Dedifferentiated amniotic fluid mesenchymal stem cell (primary cell): Measurements from ENCODE around the gene HSD17B8.
"Not testable (repeated sequence)": the region's sequence is repeated elsewhere in the genome, so short reads cannot be mapped to it uniquely, and the experiment has no call there.

Experiments used
- DNase-seq: peaks from one replicate; pipeline ENCODE4 v3.0.0-alpha.2; 2016; ENCODE audit errors: extremely low spot score

HSD17B8 gene

DNA sequence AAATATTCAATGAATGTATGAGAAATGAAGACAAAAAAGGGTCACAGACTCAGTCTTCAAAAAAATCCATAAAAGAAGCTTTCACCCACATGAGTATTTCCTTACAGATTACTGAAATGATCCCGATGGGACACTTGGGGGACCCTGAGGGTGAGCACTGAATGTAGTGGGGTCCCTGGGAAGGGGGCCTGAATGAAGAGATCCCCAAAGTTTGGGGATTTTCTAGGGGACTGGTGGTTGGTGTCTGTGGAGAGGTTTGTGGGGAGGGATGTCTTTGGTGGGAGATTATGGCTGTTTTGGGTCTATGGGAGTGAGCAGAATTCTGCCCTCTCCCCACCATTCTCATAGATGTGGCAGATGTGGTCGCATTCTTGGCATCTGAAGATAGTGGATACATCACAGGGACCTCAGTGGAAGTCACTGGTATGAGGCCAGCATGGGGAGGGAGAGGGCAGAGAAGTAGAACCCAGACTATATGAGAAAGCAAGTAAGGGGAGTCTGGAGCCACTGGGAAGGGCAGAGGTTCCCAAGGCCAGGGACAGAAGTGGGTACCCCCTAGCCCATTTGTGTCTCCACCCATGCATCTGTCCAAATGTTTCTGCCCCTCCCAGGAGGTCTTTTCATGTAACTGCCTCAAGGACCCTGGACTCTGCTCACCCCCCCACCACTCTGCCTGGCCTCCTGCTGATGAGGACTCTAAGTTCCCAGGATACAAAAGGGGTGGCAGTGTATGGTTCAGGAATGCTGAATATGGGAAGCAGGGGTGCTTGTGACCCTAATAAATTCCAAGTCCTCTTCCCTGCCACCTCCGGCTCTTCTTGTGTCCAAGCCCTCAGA, 1.8 kb downstream of the HSD17B8 start:
- no peak for DNase-seq

DNA sequence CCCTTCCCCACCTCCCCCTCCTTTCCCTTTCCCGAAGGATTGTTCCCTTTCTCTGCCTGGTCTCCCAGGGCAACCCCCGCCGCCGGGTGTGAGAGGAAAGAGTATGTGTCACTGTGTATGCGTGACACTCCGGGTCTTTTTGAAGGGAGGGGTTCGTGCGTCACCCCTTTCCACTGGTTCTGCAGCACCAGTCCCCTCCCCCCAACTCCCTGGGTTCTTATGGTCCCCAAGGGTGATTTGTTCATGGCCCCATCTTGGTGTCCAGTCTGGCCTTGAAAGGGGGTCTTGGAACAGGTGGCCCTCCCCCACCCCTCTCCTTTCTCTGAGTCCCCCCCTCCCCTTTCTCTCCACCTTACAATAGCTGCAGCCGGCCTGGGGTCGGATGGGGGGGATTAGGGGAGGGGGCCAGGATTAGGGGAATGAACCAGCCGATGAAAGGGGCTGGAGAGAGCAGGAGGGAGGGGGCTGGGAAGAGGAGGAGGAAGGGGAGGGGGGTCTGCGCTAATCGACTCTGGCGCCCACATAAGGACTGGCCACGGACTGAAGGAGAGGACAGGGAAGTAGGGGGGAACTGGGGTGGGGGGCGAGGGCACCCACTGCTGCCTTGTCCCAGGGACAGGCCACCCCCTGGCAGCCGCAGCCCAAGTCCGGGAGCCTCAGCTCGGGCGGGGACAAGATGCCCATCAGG, 2.6 kb downstream of the HSD17B8 start:
- no peak for DNase-seq

DNA sequence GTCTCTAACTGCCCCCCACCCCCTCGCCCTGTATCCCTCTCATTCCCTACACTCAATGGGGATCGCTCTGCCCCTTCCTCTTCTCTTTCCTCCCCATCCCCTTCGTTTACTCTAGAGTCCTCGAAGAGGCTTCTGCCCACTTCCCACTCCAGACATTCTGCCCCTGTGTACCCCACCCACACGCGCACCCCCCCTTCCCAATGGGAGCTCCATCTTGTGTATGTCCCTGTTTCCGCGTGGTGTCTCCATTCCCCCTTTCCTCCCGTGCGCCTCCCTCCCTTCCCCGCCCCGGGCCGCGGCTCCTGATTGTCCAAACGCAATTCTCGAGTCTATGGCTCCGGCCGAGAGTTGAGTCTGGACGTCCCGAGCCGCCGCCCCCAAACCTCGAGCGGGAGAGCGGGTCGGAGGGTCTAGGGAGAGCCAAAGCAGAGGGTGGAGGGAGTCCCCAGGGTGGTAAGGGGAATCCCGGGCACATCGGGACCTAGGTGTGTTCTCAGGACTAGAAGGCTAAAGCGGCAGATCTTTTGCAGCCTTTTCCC, 3.2 kb downstream of the HSD17B8 start:
- DNase-seq, result peak; percentile 66

DNA sequence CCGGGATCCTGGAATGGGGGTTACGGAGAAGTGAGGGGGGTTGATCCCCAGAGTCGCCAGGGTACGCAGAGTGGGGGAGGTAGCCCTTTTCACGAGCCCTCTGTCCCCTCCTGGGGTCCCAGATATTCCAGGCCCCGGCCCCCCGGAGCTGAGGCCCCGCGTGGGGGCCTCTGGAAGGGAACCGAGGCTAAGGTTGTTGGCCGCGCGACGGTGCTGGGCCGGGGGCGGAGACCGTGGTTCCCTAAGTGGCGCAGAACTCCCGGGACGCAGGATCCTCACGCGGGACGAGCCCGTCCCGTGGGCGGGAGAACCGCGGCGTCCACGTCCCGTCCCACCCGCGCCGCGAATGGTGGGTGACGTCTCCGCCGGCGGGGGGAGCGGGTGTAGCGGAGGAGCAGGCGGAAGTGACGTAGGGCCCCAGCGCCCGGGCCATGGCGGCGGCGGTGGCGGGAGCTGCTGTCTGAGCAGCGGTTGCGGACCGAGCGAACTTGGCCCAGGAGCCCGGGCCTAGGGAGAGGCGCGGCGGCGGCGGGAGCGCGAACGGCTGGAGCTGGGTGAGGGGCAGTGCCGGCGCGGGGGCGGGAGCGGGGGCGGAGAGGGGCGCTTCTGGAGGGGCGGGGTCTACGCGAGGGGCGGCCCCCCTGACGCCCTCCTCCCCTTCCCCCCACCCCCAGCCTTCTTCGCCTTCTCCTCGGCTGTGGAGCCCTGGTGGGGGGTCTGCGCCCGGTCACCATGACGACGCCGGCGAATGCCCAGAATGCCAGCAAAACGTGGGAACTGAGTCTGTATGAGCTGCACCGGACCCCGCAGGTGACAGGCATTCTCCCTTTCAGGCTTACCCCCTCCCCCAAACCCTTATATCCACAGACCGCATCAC, 3.9 kb downstream of the HSD17B8 start, which contains the start of gene RING1:
RING1 (plus strand) TSS at position 410 of the 877 bp plus-strand sequence; CDS start at position 733, 323 bp downstream.
- peak; percentile 73 for DNase-seq

DNA sequence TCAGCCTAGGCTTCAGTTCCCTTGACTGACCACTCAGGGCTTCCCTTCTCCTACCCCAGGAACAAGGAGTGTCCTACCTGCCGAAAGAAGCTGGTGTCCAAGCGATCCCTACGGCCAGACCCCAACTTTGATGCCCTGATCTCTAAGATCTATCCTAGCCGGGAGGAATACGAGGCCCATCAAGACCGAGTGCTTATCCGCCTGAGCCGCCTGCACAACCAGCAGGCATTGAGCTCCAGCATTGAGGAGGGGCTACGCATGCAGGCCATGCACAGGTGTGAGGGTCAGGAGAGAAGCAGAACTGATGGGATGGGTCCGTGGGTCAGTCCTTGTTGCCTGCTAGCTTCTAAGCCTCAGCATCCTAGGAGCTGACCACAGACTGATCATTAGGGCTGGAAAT, 5.4 kb downstream of the HSD17B8 start:
- DNase-seq, result no peak

DNA sequence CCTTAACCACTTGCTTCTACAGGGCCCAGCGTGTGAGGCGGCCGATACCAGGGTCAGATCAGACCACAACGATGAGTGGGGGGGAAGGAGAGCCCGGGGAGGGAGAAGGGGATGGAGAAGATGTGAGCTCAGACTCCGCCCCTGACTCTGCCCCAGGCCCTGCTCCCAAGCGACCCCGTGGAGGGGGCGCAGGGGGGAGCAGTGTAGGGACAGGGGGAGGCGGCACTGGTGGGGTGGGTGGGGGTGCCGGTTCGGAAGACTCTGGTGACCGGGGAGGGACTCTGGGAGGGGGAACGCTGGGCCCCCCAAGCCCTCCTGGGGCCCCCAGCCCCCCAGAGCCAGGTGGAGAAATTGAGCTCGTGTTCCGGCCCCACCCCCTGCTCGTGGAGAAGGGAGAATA, 6.7 kb downstream of the HSD17B8 start:
- no peak for DNase-seq

DNA sequence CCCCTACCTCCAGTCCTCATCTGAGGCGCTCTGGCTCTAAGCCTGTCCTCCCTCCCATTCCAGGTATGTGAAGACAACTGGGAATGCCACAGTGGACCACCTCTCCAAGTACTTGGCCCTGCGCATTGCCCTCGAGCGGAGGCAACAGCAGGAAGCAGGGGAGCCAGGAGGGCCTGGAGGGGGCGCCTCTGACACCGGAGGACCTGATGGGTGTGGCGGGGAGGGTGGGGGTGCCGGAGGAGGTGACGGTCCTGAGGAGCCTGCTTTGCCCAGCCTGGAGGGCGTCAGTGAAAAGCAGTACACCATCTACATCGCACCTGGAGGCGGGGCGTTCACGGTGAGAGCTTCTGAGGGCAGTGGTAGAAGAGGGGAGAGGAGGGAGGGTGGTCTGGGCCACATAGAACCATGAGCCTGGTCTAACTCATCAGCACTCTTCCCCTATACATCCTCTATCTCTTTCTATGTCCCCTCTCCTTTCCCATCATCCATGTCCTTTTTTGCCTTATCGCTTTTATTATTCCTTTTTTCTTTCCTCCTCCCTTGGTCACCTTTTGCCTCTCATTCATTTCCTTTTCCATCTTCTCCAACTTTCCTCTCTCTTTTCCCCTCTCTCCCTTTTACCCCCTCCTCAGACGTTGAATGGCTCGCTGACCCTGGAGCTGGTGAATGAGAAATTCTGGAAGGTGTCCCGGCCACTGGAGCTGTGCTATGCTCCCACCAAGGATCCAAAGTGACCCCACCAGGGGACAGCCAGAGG, 7.4 kb downstream of the HSD17B8 start:
- DNase-seq, result no peak

DNA sequence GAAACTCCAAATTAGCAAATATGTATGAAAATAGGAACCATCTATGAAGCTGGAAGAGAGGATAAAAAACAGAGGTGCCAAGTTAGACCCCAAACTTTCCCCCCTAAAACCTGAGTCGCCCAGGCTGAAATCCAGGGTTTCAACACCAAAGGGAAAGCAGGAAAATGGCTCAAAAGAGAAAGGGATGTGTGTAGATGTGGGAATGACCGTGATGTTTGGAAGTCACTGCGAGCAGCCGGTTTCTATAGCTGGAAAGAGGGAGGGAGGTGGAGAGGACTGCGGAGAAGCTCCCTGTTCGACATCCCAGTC, 8.4 kb downstream of the HSD17B8 start:
- no peak for DNase-seq

DNA sequence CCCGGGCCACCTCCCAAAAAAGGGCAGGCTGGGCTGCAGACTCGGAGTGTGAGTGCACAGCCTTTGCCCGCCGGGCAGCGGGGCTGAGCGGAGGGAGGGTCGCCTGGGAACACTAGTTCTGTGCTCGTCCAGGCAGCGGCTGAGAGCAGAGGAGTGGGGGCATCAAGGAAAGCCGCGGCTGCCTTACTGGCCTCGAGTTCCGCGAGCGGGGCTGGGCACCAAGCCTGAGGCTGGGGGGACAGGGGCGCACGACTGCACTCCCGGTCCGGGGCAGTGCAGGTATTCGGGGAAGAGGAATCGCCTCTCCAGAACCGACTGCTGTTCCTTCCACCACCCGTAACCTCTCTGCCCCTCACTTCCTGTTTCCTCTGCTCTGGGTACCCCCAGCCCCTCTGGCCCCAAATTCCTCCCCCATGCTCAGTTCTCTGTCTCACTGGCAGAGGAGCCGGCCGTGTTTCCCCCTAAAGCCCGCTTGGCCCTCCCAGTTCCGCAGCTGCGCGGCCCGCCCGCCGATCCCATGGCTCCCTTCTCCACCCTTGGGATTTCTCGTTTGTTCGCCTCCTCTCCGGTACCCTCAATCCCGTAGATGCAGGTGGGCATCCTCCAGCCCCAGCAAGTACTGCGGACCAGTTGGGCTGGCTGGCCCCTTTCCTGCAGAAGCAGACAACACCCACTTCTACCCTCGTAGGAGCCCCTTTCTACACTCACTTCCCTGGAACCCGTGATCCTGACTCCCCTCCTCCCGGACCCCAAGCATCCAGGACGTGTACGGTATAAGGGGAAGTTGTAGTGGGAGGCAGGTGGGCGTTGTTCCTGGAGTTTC, 8.9 kb downstream of the HSD17B8 start:
- no peak for DNase-seq

DNA sequence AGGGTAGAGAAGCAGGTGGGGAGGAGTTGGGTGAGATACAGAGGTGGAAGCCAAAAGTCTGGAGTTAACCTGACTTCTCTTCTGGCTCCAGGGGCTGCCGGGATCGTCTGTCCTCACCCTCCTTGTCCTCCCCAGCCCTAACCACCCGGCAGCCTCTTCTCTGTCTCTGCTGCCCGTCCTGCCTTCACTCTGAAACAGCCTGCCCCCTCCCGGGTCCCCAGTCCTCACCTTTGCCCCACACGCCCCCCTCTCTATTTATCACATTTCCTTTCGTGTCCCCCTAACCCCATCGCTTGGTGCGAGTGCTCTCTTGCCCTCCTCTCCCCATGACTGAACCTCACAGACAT, 9.5 kb downstream of the HSD17B8 start:
- DNase-seq, result no peak

DNA sequence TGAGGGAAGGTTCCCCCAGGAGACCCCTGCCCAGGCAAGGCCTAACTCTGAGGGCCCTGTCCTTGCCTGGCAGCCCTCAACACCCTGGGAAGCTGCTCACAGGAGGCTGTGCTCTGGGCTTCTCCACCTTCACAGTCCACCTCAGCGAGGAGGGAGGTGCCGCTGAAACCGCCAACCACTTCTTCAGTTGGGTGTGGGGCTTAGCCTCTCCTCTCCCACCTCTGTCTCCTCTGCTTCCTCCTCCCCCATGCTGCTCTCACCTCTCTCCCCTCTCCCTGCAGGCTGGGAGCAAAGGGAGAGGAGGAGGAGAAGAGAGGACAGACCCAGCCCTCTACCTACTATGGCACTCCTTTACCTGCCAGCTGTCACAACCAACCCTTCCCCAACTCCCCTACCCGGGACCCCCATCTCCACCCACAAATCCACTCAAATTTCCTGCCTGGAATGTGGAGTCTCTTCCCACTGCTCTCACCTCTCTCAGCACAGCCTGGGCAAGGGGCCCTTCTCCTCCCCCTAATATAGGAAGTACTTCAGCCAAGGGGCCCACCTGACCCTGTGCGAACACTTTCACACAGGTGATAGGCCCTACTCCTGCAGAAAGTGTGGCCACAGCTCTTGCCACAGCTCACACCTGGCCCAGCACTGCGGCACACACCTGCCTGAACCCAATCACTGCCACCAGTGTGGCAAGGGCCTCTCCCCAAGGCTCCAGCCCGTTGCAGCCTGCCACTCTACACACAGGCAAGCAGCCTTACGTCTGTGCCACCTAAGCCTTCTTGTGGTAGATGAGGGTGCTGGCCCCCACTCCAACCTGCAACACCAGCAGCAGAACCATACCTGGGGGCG, 11.0 kb downstream of the HSD17B8 start:
- no peak for DNase-seq

DNA sequence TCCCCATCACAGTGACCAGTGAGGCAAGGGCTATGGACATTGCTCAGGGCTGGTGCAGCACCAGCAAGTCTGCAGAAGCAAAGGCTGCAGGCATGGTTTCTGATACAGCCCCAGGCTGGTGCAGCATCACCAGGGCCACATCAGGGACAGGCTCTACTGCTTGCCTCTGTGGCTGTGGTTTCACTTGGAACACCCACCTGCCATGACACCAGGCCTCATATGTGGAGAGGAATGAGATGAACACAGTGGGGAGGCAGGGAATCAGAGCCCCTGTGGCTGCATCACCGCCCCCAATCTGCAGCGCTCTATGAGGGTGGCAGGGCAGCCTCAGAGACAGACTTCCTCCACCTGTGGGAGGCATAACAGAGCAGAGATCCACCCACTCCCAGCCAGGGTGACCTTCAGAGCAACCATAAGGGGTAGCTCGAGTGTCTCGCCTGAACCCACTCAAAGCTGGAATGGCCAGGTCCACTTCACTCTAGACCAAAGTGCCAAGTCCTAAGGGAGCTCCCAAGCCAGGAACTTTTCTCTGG, 11.7 kb downstream of the HSD17B8 start:
- no peak for DNase-seq

DNA sequence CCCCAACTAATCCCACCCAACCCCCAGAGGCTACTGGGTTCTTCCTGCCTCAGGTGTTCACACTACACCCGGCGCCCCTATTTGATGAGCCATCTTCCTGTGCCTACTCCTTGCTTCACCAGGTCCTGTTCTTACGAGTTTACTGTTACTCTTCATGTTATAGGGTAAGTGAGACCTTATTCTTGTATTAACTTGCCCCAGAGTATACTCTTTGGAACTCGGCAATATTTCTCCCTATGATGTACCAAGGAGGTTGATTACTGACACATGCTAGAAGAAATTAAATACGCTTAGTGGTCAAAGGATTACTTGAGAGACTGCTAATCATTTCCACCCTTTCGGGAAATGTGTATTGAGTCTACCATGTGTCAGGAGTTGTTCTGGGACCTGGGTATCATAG, 12.8 kb downstream of the HSD17B8 start:
- no peak for DNase-seq

DNA sequence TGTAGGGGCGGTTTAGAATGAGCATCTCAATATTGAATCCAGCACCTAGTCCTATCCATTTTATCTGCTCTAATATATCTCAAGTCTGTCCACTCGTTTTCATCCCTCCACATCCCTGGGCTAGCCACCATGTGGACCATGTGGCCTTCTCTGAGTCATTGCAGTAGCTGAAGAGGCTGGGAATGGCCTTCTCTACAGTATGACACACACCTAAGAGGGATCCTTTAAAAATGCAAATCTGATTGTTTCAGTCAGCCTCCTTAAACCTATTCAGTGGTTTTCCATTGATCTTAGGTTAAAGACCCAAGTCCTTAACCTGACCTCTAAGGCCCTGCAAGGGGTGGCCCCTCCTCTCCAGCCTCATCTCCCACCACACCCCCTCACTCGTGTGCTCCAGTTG, 13.2 kb downstream of the HSD17B8 start:
- DNase-seq, result no peak

DNA sequence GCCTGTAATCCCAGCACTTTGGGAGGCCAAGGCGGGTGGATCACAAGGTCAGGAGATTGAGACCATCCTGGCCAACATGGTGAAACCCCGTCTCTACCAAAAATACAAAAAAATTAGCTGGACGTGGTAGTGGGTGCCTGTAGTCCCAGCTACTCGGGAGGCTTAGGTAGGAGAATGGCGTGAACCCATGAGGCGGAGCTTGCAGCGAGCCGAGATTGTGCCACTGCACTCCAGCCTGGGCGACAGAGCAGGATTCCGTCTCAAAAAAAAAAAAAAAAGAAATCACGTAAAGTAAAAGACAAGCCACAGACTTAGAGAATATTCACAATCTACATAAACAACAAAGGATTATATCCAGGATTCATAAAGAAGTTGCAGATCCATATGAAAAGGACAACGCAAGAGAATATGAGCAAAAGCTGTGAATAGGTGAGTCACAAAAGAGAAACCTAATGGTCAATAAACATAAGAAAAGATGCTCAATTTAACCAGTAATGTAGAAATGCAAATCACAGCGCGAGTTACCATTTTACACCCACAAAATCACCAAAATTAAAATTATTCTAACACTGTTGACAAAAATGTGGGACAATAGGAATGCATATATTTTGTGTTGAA, 22.2 kb downstream of the HSD17B8 start:
- not testable (repeated sequence) for DNase-seq

DNA sequence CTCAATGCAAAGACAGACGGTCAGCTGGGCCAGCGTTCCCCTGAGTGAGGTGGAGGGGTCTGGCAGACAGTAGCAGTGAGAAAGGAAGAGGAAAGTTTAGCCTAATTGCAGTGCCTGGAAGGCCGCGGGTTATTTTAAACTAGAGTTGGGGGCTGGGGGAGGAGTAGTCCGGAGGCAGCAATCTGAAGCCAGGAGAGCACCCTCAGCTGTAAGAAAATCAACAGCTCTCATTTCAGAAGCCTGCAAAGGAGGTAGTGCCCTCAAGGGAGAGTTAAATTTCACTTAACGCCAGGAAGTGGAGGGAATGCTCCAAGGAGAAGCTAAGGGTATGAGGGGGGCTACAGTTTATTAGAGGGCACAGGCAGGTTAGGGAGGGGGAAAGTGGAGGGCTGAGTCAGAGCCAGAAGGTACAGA, 30.8 kb downstream of the HSD17B8 start:
- no peak for DNase-seq

DNA sequence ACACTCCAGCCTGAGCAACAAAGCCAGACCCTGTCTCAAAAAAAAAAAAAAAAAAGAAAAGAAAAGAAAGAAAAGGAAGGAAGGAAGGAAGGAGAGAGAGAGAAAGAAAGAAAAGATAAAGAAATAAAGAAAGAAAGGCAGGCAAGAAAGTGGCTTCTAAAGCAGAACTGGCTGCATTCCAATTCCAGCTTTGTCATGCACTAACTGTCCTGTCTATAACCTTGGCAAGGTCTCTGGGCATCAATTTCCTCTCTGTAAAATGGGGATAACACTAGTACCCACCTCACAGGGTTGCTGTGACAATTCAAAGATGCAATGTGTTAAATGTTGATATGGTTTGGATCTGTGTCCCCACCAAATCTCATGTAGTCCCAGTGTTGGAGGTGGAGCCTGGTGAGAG, 31.9 kb downstream of the HSD17B8 start:
- no peak for DNase-seq

DNA sequence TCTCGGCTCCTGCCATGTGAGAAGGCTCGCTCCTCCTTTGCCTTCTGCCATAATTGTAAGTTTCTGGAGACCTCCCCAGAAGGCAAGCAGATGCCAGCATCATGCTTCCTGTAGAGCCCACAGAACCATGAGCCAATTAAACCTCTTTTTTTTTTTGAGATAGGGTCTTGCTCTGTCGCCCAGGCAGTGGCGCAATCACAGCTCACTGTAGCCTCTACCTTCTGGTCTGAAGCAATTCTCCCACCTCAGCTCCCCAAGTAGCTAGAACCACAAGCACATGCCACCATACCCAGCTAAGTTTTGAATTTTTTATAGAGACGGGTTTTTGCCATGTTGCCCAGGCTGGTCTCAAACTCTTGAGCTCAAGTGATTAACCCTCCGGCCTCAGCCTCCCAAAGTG, 32.4 kb downstream of the HSD17B8 start:
- no peak for DNase-seq

DNA sequence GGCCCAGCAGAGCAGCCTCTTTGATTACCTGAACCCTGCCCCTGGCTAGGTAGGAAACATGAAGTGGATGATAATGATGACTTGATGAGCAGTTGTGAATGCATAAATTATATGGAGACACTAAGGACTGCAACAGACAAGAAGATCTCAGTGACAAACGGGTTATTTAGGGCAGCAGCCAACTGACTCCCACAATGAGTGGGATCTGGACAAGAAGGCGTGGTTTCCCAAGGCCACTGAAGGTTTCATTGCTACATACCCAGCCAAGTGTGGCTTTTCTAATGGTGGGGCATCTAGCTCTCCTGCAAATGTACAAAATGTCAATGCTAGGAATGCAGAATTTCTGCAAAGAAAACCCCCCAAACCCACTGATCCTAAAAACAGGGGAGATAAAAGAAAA, 33.3 kb downstream of the HSD17B8 start:
- no peak for DNase-seq
